Epithelial cell of proximal tubule (primary cell): ENCODE results near the gene CABLES1. TPM values are rescaled to one million over a fixed set of nuclear protein-coding genes. Genes with fewer than 3 reads are reported as not detected.
A peak's percentile ranks its signal among the peaks of the same experiment; 100 is the strongest.
"Not testable (repeated sequence)": the region's sequence is repeated elsewhere in the genome, so short reads cannot be mapped to it uniquely, and the experiment has no call there.

Experiments
- DNase-seq: peaks from one replicate; pipeline ENCODE4 v3.0.0-alpha.2; 2011; ENCODE audit warnings: low read depth
- H3K4me3 ChIP-seq: 2 replicates; pipeline ENCODE4 v1.5.1; 2011; ENCODE audit warnings: low read depth, mild to moderate bottlenecking, low read length
- CTCF ChIP-seq: conservative IDR thresholded peaks from 2 replicates; pipeline ENCODE4 v1.5.1; 2012; ENCODE audit warnings: low read depth, mild to moderate bottlenecking, low read length
- total RNA-seq: library from RNA; depleted of rRNA; stranded (reverse); fragments of >200 nt; gene quantifications from 2 replicates; pipeline ENCODE4 v1.2.3, GENCODE V29; 2015

Gene CABLES1
- total RNA-seq, 1 donor from 2014 or later, result 6.1 TPM

- no peak for DNase-seq
- H3K4me3 ChIP-seq, result no peak overlapping the region
- TF ChIP-seq CTCF, result no peak
Measured at GRCh38 chr18:23094411-23095190, 40.7 kb upstream of the CABLES1 start.

GRCh38 chr18:23095463-23095862 is 39.8 kb upstream of the CABLES1 start:
- DNase-seq, result no peak
- peak; percentile 16 for TF ChIP-seq CTCF
- no peak overlapping the region for H3K4me3 ChIP-seq

GRCh38 chr18:23097016-23097415 is 38.3 kb upstream of the CABLES1 start:
- H3K4me3 ChIP-seq, DNase-seq: not testable (repeated sequence)

GRCh38 chr18:23099621-23100020 is 35.7 kb upstream of the CABLES1 start:
- no peak overlapping the region for H3K4me3 ChIP-seq
- TF ChIP-seq CTCF, result no peak
- peak; percentile 47 for DNase-seq

GRCh38 chr18:23101861-23102432 is 33.3 kb upstream of the CABLES1 start:
- no peak overlapping the region for H3K4me3 ChIP-seq
- DNase-seq, result no peak
- no peak for TF ChIP-seq CTCF

- no peak for TF ChIP-seq CTCF
- DNase-seq, result no peak
- no peak overlapping the region for H3K4me3 ChIP-seq
Measured at GRCh38 chr18:23102493-23103261, 32.6 kb upstream of the CABLES1 start.

- no peak overlapping the region for H3K4me3 ChIP-seq
- no peak for TF ChIP-seq CTCF
- DNase-seq, result no peak
Measured at GRCh38 chr18:23103449-23103848, 31.8 kb upstream of the CABLES1 start.
